Measurements from ENCODE around the gene SP9.

SP9 gene

GRCh38 chr2:174338671-174339560 lies 4.2 kb downstream of the SP9 start:
- TF ChIP-seq CTCF (IDR thresholded peaks at IDR 0.05; ENCODE audit: low read depth, low read length): no peak
- no peak for DNase-seq (ENCODE audit: low read depth in 2 of 2)
- H3K4me3 ChIP-seq (replicated peaks in 1 of 2; ENCODE audit: low read depth in 2 of 2, low read length in 2 of 2): no peak overlapping the region

- DNase-seq (ENCODE audit: low read depth in 2 of 2): no peak
- no peak overlapping the region for H3K4me3 ChIP-seq (replicated peaks in 1 of 2; ENCODE audit: low read depth in 2 of 2, low read length in 2 of 2)
- no peak for TF ChIP-seq CTCF (IDR thresholded peaks at IDR 0.05; ENCODE audit: low read depth, low read length)
Observed at GRCh38 chr2:174339561-174340399, 5.0 kb downstream of the SP9 start.

DNA sequence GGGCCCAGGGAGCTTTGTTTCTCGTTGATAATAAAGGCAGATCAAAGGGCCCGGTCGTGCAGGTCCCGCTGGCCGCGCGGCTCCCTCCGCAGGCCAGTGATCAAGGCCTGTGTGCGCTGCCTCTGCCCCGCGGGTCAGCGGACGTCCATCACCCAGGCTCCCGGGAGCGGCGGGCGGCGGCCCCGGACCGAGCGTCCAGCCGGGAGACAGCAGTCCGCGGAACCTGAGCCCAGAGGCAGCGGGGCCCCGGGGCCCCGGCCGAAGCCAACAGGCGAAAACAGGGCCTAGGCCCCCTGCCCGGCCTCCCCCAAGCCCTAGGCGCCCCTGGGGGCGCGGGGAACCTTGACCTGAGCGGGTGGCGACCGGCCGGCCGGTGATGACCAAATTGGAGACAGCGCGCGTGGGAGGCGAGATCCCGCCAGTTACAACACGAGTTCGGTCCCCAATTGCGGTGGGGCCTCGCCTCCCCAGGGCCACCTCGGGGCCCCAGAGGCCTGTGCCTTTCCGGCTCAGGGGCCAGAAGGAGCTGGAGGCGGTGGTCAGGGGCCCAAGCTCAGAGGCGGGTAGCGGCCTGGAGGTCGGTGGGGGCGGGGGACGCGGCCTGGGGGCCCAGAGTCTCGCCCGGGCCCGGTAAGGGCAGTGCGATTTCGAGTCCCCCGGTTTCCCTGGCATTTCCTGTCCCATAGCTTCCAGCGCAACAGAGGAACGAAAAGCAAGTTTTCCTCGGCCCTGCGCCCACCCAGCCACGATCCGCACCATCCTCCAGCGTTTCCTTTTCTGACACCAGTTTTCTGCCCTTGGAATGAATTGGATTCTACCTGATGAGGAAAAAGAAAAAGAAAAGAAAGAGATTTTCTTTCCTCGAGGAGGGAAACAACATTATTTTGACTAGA lies 5.9 kb downstream of the SP9 start:
- no peak overlapping the region for H3K4me3 ChIP-seq (replicated peaks in 1 of 2; ENCODE audit: low read depth in 2 of 2, low read length in 2 of 2)

DNA sequence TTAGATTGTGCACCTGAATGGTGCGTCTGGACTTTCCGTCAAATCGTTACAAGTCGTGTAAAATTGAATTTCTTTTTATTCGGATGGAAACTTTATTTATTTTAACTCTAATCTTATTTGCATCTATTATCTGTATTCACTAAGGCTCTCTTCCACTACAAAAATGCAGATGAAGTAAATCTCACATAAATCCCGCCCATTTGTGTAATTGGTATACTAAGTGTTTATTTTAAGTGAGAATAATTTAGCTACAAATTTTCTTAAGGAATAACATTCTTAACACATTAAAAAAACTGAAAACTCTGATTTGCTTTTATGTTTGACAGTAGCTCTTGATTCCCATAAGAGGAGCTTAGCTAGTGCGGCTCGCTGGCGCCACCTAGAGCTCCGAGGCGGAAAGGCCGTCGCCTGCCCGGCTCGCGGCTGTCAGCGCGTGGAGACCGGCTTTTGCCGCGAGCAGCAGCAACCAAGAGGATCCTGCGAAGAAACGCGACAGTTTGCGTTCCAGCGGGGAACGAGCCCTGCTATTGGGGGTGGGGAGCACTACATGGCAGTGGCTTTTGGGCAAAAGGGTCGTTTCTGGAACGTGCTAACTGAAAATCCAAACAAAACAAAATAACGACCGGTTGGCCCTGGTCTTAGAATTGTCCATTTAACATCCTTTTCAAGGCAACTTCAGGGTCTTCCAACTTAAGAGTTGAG lies 6.7 kb downstream of the SP9 start:
- H3K4me3 ChIP-seq (replicated peaks in 1 of 2; ENCODE audit: low read depth in 2 of 2, low read length in 2 of 2): peak overlapping the region in 1 of 2 donors; percentile 14
- peak; percentile 98 for TF ChIP-seq CTCF (IDR thresholded peaks at IDR 0.05; ENCODE audit: low read depth, low read length)
- DNase-seq (ENCODE audit: low read depth in 2 of 2): peak; percentile 86 to 88

More for the DNA sequence above, 5.9 kb downstream of the SP9 start:
- no peak for DNase-seq (ENCODE audit: low read depth in 2 of 2)
- TF ChIP-seq CTCF (IDR thresholded peaks at IDR 0.05; ENCODE audit: low read depth, low read length): no peak

GRCh38 chr2:174341995-174342685 lies 7.4 kb downstream of the SP9 start:
- DNase-seq (ENCODE audit: low read depth in 2 of 2): no peak
- H3K4me3 ChIP-seq (replicated peaks in 1 of 2; ENCODE audit: low read depth in 2 of 2, low read length in 2 of 2): peak overlapping the region in 1 of 2 donors; percentile 14
- TF ChIP-seq CTCF (IDR thresholded peaks at IDR 0.05; ENCODE audit: low read depth, low read length): no peak

All from cardiac fibroblast (primary cell).